H1 (cell line): ENCODE data around the gene RPL18. TPM values are rescaled to one million over a fixed set of nuclear protein-coding genes. Genes with fewer than 3 reads are reported as not detected.

Experiments
- CTCF ChIA-PET: fragments of 300-600 bp; sonication (Branson Sonifier 250); formaldehyde crosslinking; loops from one replicate; lab custom pipeline; 2021; ENCODE audit not compliant: partially characterized antibody; lab: Charles Lee
- POLR2A ChIA-PET: fragments of 300-600 bp; sonication (Branson Sonifier 250); formaldehyde crosslinking; loops from one replicate; lab custom pipeline; 2021; ENCODE audit warnings: inconsistent platforms; ENCODE audit not compliant: partially characterized antibody; lab: Charles Lee
- DNase-seq, 2 experiments: peaks; one replicate each; pipeline versions ENCODE4 v3.0.0 to v3.0.0-alpha.2; 2010 to 2022; ENCODE audit warnings: low spot score in 2 of 2, low read depth in 1 of 2, mixed read lengths in 1 of 2
- FAIRE-seq: peaks from 2 replicates; lab custom pipeline; 2011; peaks lifted over from hg19 to GRCh38; lab: Jason Lieb, UNC
- H2AFZ ChIP-seq: 2 replicates; pipeline ENCODE4 v1.8.1; 2012; ENCODE audit warnings: low read length, inconsistent platforms
- H2AK5ac ChIP-seq: 2 replicates; pipeline ENCODE4 v1.6.1; 2013; ENCODE audit warnings: low read depth, low read length
- H2BK120ac ChIP-seq: replicated peaks from 2 replicates; pipeline ENCODE3; 2013; ENCODE audit warnings: low read depth, low read length, inconsistent platforms
- H2BK12ac ChIP-seq: 2 replicates; pipeline ENCODE4 v1.6.1; 2013; ENCODE audit warnings: low read depth, low read length
- H2BK15ac ChIP-seq: 2 replicates; pipeline ENCODE4 v1.6.1; 2013; ENCODE audit warnings: low read length
- H2BK20ac ChIP-seq: 2 replicates; pipeline ENCODE4 v1.6.1; 2013; ENCODE audit warnings: low read length
- H2BK5ac ChIP-seq: 2 replicates; pipeline ENCODE4 v1.6.1; 2013; ENCODE audit warnings: low read depth, low read length
- H3K14ac ChIP-seq: 2 replicates; pipeline ENCODE4 v1.6.1; 2013; ENCODE audit warnings: inconsistent platforms; ENCODE audit not compliant: insufficient read length
- H3K18ac ChIP-seq: 2 replicates; pipeline ENCODE4 v1.6.1; 2013; ENCODE audit warnings: low read length; ENCODE audit errors: extremely low read depth
- H3K23ac ChIP-seq: 2 replicates; pipeline ENCODE4 v1.6.1; 2013; ENCODE audit warnings: inconsistent platforms; ENCODE audit not compliant: insufficient read length
- H3K23me2 ChIP-seq: 2 replicates; pipeline ENCODE4 v1.6.1; 2013; ENCODE audit warnings: low read depth, low read length
- H3K27ac ChIP-seq: 2 replicates; pipeline ENCODE4 v1.6.1; 2011; ENCODE audit warnings: low read depth, low read length, inconsistent platforms
- H3K27me3 ChIP-seq, 4 experiments: replicated peaks in 1 of 4; 1 replicate in 1 of 4; 2 replicates in 3 of 4; pipeline versions ENCODE4 v1.6.1 to v1.8.1; 2011 to 2013; ENCODE audit warnings: low read length in 3 of 4, mild to moderate bottlenecking in 3 of 4, inconsistent platforms in 2 of 4, mixed read lengths in 2 of 4, moderate library complexity in 1 of 4; ENCODE audit not compliant: control insufficient read depth in 3 of 4, insufficient read depth in 3 of 4; ENCODE audit errors: extremely low read depth in 1 of 4
- H3K36me3 ChIP-seq, 4 experiments: 2 replicates each; pipeline versions ENCODE4 v1.6.1 to v1.8.1; 2011 to 2013; ENCODE audit warnings: mild to moderate bottlenecking in 4 of 4, low read length in 3 of 4, moderate library complexity in 2 of 4, control low read depth in 1 of 4, inconsistent platforms in 1 of 4; ENCODE audit not compliant: insufficient read depth in 4 of 4, control insufficient read depth in 2 of 4
- H3K4ac ChIP-seq: replicated peaks from 2 replicates; pipeline ENCODE3; 2013; ENCODE audit warnings: low read length, low read depth, mixed read lengths, inconsistent platforms; ENCODE audit not compliant: insufficient read length
- H3K4me1 ChIP-seq, 4 experiments: replicated peaks in 1 of 4; 1 replicate in 1 of 4; 2 replicates in 3 of 4; pipeline versions ENCODE4 v1.6.1 to v1.8.1; 2011 to 2013; ENCODE audit warnings: low read length in 3 of 4, inconsistent platforms in 2 of 4, mixed read lengths in 1 of 4; ENCODE audit not compliant: insufficient read depth in 4 of 4, control insufficient read depth in 3 of 4
- H3K4me2 ChIP-seq, 2 experiments: 2 replicates each; pipeline versions ENCODE4 v1.6.1 to v1.8.1; 2011 to 2013; ENCODE audit warnings: low read depth in 2 of 2, low read length in 2 of 2, control low read depth in 1 of 2, inconsistent platforms in 1 of 2, mild to moderate bottlenecking in 1 of 2; ENCODE audit not compliant: insufficient read depth in 1 of 2
- H3K4me3 ChIP-seq, 4 experiments: fragments of 200-600, 300-600 bp in 1 of 4; sonication (generic), shearing (Covaris generic), sonication (Bioruptor Twin) in 1 of 4; 2 replicates each; pipeline versions ENCODE4 v1.5.1 to v1.8.1; 2011 to 2016; ENCODE audit warnings: low read length in 4 of 4, low read depth in 3 of 4, control low read depth in 2 of 4, inconsistent platforms in 2 of 4, mild to moderate bottlenecking in 2 of 4, mixed read lengths in 1 of 4, moderate library complexity in 1 of 4; ENCODE audit not compliant: insufficient read depth in 2 of 4; ENCODE audit errors: extremely low read depth in 1 of 4
- H3K56ac ChIP-seq: replicated peaks from 2 replicates; pipeline ENCODE3; 2013; ENCODE audit warnings: low read depth, mild to moderate bottlenecking, mixed read lengths, low read length, inconsistent platforms; ENCODE audit not compliant: insufficient read length
- H3K79me1 ChIP-seq: 2 replicates; pipeline ENCODE4 v1.6.1; 2013; ENCODE audit warnings: low read depth, low read length, control low read depth
- H3K79me2 ChIP-seq, 2 experiments: 2 replicates each; pipeline versions ENCODE4 v1.6.1 to v1.8.1; 2012 to 2013; ENCODE audit warnings: low read length in 2 of 2, mild to moderate bottlenecking in 2 of 2, inconsistent platforms in 1 of 2; ENCODE audit not compliant: insufficient read depth in 2 of 2, control insufficient read depth in 1 of 2
- H3K9ac ChIP-seq, 4 experiments: replicated peaks in 1 of 4; 1 replicate in 1 of 4; 2 replicates in 3 of 4; pipeline versions ENCODE4 v1.6.1 to v1.8.1; 2011 to 2013; ENCODE audit warnings: low read depth in 3 of 4, low read length in 3 of 4, control low read depth in 2 of 4, mild to moderate bottlenecking in 2 of 4, moderate library complexity in 2 of 4, inconsistent platforms in 1 of 4; ENCODE audit errors: extremely low read depth in 1 of 4
- H3K9me3 ChIP-seq, 2 experiments: 2 replicates each; pipeline versions ENCODE4 v1.6.1 to v1.8.1; 2012 to 2013; ENCODE audit warnings: mild to moderate bottlenecking in 2 of 2, moderate library complexity in 2 of 2, control low read depth in 1 of 2, inconsistent platforms in 1 of 2, low read depth in 1 of 2, low read length in 1 of 2, mixed read lengths in 1 of 2; ENCODE audit not compliant: insufficient read depth in 2 of 2
- H4K20me1 ChIP-seq, 2 experiments: replicated peaks in 1 of 2; 2 replicates each; pipeline versions ENCODE3 to v1.8.1; 2011 to 2013; ENCODE audit warnings: inconsistent platforms in 2 of 2, low read length in 2 of 2, mild to moderate bottlenecking in 1 of 2; ENCODE audit not compliant: insufficient read depth in 2 of 2, control insufficient read depth in 1 of 2
- H4K5ac ChIP-seq: 2 replicates; pipeline ENCODE4 v1.6.1; 2013; ENCODE audit warnings: low read length, low read depth, mixed read lengths, inconsistent platforms; ENCODE audit not compliant: insufficient read length
- H4K8ac ChIP-seq: 2 replicates; pipeline ENCODE4 v1.8.0; 2013; ENCODE audit warnings: mild to moderate bottlenecking, moderate library complexity, low read length, inconsistent platforms; ENCODE audit not compliant: insufficient read depth; ENCODE audit errors: extremely low read depth
- H4K91ac ChIP-seq: replicated peaks from 2 replicates; pipeline ENCODE3; 2013; ENCODE audit warnings: low read length, mixed read lengths, inconsistent platforms; ENCODE audit not compliant: insufficient read length
- BCL11A ChIP-seq, 2 experiments: IDR thresholded peaks; one replicate each; pipeline ENCODE4 v1.6.1; 2011; ENCODE audit warnings: low read depth in 2 of 2, low read length in 2 of 2, mild to moderate bottlenecking in 2 of 2
- RFX5 ChIP-seq: IDR thresholded peaks from 2 replicates; pipeline ENCODE4 v1.6.1; 2011; ENCODE audit warnings: low read depth, low read length, improper control_type of control experiment, borderline replicate concordance
- WGBS, 2 experiments: shearing (Covaris generic) in 1 of 2; methylation state at CpG; one replicate each; pipeline versions ENCODE4 v1.1.6 to v1.1.7; 2013 to 2015; ENCODE audit warnings: low lambda C conversion rate in 2 of 2, mixed read lengths in 2 of 2, inconsistent platforms in 1 of 2, low coverage in 1 of 2, missing lambda C conversion rate in 1 of 2; ENCODE audit not compliant: insufficient replicate concordance in 2 of 2, insufficient coverage in 1 of 2, insufficient read length in 1 of 2; ENCODE audit errors: extremely low coverage in 1 of 2, missing lambda C conversion rate in 1 of 2; 5-methylcytosine and 5-hydroxymethylcytosine counted together
- polyA plus RNA-seq, 7 experiments: library from polyadenylated mRNA; depleted of rRNA in 3 of 7; stranded (reverse) in 5 of 7; unstranded in 2 of 7; fragments of >200 nt in 5 of 7; fragments of 200-250 nt in 2 of 7; gene quantifications; 1 replicate in 5 of 7; 2 replicates in 1 of 7; 4 replicates in 1 of 7; pipeline versions ENCODE4 v1.2.1 to v1.2.3, GENCODE V29; 2011 to 2013; ENCODE audit warnings: missing spikeins in 2 of 7, mixed read lengths in 2 of 7
- total RNA-seq: library from RNA; stranded (reverse); fragmentation: NEBNext Ultra II Directional; extraction: Animal tissue kit (Norgen Biotek cat#: 25700); gene quantifications from 2 replicates; pipeline ENCODE4 v1.2.1, GENCODE V29; 2021

The RPL18 gene
- total and polyA plus RNA-seq, 2 of the 8 experiments (the other 6 are each of a cell fraction or from before 2014, with no cell fraction given) = 1,669 to 2,789 TPM

DNA sequence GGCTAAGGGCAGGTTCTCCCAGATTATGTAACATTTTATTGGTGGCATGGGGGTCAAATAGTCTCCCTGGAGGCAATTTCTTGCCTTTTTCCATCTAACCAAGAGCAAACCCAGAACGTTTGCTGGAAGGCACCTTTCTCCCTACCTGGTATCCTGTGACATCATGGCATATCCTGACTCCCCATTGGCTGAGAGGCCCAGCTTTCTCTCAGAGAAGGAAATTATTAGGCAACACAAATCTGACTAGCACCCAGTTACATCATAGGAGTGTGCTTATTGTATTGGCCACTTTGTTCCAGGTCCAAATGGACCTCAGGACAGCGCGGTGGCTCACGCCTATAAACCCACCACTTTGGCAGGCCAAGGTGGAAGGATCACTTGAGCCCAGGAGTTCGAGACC, 40.8 kb upstream of the RPL18 start:
- Histone ChIP-seq H3K56ac (no peak overlapping the region), H3K4me2 (no peak overlapping the region), H2BK12ac (no peak overlapping the region), H3K4me1 (peaks cover 0 to 3% (median 0%) of the 10 kb centered on the region in 4 experiments; a peak in 1 of 7 replicates), H3K27me3 (no peaks in the 10 kb centered on the region; a peak in 1 of 7 replicates), H2BK5ac (no peak overlapping the region), H3K79me1 (no peaks in the 10 kb centered on the region), H2BK15ac (no peak overlapping the region), H3K79me2 (no peaks in the 10 kb centered on the region), H3K18ac (no peak overlapping the region), H2BK120ac (no peak overlapping the region), H3K14ac (no peak overlapping the region), H2AK5ac (no peak overlapping the region), H3K36me3 (no peaks in the 10 kb centered on the region), H3K4ac (no peak overlapping the region), H4K91ac (no peak overlapping the region), H4K8ac (no peak overlapping the region), H3K4me3 (no peak overlapping the region), H3K23me2 (no peaks in the 10 kb centered on the region), H4K5ac (no peak overlapping the region), H3K9me3 (no peaks in the 10 kb centered on the region; a peak in 2 of 4 replicates), H4K20me1 (no peaks in the 10 kb centered on the region), H2BK20ac (no peak overlapping the region), H3K9ac (no peak overlapping the region), H3K27ac (no peak overlapping the region), H2AFZ (no peak overlapping the region), H3K23ac (no peak overlapping the region)
- WGBS, 2 experiments = 85% methylated on average over 5 of the region's 5 CpGs; no CpG with 5 or more reads in 1 of the 2 experiments
- no peak for DNase-seq
- TF ChIP-seq RFX5 (peak; percentile 86), BCL11A (IDR thresholded peaks at IDR 0.05; ENCODE audit: low read depth in 2 of 2, low read length in 2 of 2) (no peak)
- CTCF ChIA-PET = interaction anchor here (1.2 kb wide), 1 partner anchor 15 kb away, joined by 4 read pairs; no protein-coding TSS in a partner anchor
- FAIRE-seq = no peak
- POLR2A ChIA-PET = interaction anchor here (1.3 kb wide), 1 partner anchor 14 kb away, joined by 5 read pairs; the partner anchor contains the start of gene CA11
